Raji (cell line): ENCODE measurements around the gene MED27.

Experiments
- POLR2A ChIP-seq: IDR thresholded peaks from 2 replicates; pipeline ENCODE4 v1.6.1; 2011; ENCODE audit warnings: low read depth, low read length, control low read depth; ENCODE audit not compliant: insufficient read depth

Gene MED27

DNA sequence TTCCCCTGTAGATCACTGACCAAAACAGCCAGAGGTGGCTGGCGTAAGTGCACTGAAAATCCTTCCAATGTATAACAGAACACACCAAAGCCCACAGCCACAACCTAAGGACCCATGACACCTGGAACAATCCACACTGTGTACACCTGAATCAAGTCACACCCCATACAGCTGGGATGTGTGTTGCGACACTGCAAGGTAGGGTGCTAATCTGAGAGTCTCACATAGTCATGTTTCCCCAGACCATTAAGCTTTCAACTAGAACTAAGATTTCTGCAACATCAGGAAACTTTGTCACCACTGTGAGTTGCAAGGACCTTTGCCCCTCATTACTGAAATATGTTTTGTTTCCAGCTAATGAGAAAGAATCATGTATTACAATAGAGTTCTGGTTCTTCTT lies 59.4 kb downstream of the MED27 start:
- no peak for TF ChIP-seq POLR2A

DNA sequence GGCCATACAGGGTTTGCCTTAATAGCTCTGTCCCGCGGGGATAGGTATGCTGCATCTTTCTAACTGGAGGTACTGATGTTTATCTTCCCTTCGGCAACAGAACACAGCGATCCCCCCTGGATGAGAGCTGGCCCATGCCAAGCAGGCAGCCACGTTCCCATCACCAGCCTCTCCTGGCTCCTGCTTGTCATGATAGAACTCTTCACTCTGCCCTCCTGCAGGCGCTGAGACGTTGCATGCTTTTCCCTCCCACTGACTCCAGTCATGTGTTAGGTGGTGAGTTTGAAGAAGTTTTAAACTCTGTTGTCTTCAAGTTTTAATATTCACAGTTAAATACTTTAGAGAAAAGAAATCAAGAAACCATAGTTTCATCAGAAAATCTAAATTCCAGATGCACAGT lies 60.0 kb downstream of the MED27 start:
- TF ChIP-seq POLR2A = no peak

DNA sequence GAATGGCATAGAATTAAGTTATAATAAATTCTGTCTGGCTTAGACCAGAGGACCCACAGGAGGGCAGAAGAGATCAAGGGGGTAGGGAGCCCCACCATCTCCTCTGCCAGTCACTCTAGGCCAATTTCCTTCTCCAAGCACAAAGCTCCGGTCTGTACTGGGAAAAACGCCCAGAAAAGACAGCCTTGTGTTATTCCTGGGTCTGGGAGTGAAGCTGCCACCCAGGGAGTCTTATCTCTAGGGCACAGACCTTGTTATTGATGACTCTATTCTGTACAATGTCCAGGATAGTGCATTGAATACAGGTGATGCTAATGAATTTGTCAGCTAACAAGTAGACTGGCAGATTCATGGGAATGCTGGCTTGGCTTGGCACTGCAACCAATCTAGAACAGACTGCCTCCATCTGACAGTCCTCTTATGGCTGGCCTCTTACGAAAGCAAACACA lies 60.7 kb downstream of the MED27 start:
- no peak for TF ChIP-seq POLR2A

DNA sequence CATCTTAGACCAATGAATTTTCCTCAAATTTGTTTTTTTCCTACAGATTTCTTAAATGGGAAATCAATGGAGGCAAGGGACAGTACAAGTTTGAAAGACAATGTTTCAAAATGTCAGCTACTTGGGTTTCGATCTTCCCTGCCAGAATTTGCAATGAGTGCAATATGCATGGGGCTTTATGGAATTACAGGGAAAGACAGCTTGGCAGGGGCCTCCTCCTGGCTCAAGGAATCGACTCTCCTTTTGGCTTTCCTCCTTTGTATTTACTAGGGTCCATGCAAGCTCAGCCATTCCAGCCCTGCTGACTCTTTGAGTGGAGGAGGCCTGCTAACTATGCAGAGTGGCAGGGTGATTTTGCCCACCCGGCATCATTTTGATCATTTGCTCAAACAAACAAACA lies 63.2 kb downstream of the MED27 start:
- no peak for TF ChIP-seq POLR2A

DNA sequence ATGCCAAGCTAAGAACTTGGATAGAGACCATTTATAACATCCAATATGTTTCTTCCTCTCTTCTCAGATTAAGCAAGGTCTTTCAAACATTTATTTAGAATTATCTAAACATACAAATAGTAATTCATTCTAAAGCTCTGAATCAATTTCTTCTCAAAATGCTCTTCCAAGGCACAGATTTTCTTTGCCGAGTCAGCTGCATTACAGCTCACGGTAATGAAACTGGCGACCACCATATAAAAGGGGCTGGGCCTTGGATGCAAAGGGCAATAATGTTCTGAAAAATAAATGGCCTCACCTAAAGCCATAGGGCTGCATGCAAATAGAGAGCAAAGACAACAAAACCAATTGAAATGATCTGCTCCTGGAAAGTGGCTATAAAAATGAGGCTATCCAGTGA lies 63.8 kb downstream of the MED27 start:
- TF ChIP-seq POLR2A = no peak

DNA sequence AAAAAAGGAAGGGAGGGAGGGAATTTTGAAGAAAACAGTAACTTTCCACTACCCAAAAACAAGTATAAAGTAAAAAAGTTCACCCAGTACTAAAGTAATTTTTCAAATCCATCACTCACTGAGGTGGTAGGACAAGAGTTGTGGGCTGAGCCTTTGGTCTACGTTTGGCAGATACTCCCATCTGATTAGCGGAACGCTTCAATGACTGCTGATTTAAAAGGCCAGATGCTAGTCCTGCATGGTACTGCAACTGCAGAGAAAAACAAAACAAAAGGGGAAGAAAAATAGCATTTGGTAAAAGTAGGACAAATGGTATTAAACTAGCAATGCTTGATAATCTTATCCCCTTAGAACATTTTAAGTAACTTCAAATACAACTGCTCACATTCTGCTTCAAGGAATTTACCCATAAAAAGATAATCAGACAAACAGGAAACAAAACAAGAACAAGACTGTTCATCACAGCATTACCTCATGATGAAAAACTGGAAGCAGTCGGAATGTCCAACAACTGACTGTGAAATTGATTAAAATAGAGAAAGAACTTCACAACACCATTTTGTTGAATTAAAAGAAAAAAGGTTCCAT lies 65.4 kb downstream of the MED27 start:
- TF ChIP-seq POLR2A = no peak

DNA sequence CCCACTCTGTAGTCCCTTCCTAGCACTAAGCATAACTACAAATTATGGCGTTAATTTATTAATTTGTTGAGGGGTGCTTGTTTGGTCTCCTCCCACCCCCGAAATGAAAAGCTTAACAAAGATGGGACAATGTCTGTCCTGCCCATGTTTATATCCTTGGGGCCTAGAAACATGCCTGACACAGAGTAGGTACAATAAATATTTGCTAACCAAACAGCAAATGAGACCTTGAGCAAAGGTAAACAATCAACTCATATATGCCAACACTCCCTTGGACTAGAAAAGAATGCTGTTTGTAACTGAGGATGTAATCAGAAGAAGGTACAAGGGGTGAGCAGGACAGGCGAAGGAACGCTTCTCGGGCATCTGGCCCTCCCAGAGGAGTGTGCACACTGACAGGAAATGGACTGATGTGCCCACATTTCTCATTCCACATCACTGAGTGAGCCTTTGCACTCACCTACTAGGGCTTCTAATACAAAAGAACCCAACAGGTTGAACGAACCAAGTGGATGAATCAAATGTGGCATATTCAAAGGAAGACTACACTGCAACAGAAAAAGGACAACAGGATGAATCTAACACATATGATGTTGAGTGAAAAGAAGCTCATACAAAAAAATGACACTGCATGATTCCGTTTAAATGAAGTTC lies 66.8 kb downstream of the MED27 start:
- no peak for TF ChIP-seq POLR2A

DNA sequence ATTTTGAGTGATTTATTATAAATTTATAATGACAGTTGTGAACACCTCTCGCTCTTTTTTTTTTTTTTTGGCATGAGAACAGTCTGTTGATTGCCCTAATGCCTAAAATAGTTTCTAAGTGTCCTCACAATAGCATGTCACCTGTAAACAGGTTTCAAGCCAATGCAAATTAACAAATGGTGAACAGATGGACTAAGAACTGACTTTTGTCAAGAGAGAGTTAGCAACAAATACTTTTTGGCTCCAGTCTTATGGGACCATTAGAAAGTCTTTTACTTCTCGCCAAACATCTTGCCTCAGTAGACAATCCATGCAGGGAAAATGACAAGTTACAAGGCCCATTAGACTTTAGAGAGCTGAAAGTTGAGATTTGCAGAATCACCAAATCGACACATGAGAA lies 67.8 kb downstream of the MED27 start:
- no peak for TF ChIP-seq POLR2A

DNA sequence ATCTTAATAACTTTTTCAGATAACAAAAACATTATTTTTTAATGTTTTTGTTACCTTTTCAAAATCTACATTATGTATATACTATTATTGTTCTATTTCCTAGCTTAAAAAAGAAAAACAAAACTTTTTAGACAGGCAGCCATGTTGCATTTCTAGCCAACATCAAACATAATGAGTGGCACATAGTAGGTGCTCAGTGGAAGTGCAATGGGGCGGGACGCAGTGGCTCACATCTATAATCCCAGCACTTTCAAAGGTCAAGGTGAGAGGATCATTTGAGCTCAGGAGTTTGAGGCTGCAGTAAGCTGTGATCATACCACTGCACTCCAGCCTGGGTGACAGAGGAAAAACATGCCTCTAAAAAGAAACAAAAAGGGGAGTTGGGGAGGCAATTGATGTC lies 68.4 kb downstream of the MED27 start:
- no peak for TF ChIP-seq POLR2A

DNA sequence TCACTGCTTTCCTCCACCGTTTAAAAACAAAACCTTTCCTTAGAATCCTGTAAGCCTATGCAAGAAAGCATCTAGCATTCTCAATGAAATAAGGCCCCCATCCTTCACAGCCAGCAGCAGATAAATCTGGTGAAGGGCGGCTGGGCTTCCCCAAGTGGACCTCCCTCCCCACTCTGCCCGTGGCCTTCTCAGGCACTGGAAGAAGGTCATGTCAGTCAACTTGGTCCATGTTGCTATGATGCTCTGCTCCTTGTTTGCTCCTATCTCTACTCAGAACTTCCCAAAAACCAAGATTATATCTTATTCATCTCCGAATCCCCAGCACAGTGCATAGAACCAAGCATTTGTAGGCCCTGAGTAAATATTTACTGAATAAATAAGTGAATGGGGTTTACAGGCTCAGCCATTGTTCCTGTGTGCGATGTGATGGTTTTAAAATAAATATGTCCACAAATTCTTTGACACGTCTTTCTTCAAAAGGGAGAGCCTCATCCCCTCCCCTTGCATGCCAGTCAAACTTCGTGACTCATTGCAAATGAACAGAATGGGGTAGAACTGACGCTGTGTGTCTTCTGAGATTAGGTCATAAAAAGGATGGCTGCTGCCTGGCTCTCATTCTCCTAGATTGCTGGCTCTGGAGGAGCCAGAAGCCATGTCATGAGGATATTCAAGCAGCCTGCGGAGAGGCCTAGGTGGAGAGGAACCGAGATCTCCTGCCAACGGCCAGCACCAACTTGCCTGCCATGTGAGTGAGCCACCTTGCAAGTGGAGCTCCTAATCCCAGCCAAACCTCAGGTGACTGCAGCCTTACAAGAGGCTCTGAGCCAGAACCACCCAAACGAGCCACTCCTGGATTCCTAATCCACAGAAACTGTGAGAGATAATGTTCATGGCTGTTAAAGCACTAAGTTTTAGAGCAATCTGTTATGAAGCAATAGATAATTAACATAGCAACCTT lies 70.5 kb downstream of the MED27 start:
- no peak for TF ChIP-seq POLR2A

DNA sequence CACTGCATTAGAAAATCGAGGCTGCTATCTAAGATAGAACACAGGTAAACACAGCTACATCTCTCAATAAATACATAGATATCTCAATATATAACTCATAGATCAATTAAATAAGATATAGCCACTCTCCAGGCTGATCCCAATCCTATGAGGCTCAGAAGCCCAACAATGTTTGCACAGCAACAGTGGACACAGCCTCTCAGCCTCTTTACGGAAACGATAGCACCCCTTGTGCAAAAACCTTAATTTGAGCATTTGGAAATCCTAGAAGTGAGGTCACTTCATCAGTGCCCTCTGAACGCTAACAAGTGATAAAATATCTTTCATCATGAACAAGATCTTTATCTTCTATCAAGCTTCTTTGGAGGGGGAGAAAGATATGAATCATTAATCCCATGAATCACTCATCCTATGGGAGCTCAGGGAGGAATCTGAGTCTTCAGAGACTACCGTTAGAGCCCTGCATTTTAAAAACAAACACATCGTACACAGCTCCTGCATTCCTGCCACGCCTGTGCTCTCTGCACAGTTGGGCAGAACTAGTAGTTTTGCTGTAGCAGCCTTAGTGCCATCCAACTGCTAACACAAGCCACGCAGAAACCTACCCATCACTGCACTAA lies 71.4 kb downstream of the MED27 start:
- TF ChIP-seq POLR2A = no peak

DNA sequence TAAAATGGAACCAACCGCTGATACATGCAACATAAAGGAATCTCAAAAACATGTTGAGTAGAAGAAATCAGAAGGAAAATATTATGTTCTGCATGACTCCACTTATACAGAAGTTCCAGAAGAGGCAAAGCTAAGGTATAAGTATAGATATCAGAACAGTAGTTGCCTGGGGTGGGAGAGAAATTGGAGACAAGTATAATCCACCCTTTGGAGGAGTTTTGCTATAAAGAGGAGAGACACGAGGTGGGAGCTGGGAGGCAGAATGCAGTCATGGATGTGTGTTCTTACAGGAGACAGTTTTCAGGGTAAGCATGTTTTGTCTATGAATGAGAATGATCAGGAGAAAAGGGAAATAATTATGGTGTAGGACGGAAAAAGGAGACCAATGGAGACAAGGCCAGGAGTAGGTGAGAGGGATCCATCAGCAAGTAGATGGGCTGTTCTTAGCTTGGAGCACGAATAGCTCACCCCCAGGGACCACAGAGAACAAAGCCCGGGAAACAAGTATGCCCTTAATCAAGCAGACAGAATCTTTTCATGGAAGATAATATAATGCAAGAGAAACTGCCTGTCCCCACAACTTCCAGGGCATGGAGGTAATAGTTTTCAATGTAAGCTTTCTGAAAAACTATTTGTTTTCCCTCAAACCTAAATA lies 72.2 kb downstream of the MED27 start:
- no peak for TF ChIP-seq POLR2A

DNA sequence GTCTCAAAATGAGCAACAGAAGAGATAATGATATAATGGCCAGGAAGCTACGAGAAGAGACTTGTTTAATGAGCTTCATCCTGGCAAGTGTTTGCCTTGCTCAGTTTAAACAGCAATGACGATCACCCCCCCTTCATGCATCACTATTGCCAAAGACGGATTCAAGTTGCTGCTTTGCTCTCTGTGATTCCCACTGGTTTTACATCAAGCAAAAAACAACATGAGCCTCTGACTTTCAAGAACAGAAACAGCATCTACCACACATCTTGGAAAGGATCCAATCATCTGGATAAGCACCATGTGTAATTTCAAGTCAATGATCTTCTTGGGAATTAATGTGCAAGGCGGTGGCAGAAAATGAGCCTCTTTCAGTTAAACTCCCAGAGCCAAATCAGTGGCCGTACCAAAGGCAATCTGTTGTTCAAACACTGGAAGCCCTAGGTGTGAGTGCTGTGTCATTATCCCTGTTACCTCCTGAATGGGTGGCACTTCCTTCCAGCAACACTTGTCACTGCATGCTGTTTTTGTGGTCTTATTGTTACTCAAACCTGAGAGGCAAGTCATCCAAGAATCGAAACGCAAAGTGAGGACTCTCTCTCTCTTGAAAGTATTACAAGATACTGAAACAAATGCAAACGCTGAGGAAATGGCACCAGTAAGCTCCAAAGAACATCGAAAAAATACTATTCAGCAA lies 72.8 kb downstream of the MED27 start:
- no peak for TF ChIP-seq POLR2A

DNA sequence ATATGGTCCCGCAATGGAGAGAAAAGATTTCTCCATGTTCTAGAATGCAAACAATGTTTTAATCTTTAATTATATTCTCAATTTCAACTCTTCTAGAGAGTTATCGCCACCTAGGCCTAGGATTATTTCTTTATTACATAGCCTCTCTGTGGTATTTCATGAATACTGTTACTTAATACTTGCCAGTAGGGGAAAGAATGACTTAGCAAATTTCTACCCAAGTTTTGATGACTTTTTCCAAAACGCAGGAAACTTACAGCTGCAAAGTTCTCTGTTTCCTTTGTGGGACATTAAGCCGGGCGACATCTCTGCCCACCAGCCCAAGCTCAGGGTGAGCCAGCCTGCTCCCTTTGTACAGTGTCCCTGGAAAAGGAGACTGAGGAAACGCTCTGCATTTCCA lies 73.8 kb downstream of the MED27 start:
- TF ChIP-seq POLR2A = no peak

DNA sequence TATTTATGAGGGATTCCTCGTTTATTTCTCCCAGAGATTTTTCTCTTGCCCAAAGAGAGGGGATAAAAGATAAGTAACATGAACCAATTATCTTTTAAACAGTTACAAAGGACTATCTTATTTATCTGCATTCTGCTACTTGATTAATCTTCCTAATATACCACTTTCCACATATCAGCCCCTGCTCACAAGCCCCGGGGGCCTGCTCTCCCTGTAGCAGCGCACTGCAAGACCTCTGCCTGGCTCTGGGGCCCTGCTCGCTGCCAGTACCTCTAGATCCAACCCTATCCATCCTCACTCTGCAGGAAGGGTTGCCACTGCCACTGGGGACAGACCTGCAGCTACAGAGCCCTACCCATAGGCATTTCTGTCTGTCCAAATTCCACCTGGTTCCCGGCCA lies 75.3 kb downstream of the MED27 start:
- TF ChIP-seq POLR2A = no peak

DNA sequence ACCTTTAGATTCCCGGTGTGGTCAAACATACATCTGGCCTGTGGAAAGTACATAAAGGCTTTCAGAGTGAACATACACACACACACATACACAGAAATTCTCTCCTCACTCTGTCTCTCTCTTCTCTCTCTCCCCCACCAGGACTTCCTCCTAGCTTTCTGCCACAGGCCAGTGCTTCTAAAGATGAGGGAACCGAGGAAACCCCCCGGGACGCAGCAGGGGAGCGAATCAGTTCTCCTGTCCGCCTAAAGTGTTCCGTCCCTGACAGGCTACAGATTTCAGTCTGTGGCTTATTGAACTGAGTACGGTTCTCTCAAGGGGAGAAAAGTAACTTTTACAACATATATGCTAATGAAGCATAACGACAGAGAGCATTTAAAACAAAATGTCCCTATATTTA lies 75.8 kb downstream of the MED27 start:
- no peak for TF ChIP-seq POLR2A
